Gastrocnemius medialis (tissue), 4 donors: ENCODE measurements around the gene FANCC.

Source experiments
- POLR2A ChIP-seq, 2 donors: fragments of 450-650 bp; IDR thresholded peaks; one replicate each; pipeline ENCODE4 v1.6.1; 2017; ENCODE audit warnings: antibody characterized with exemption in 2 of 2, mild to moderate bottlenecking in 2 of 2, moderate library complexity in 2 of 2
- TF ChIP-seq, protein P1 (sequence below), 5 experiments: fragments of 450-650 bp in 3 of 5; fragments of 200-600 bp in 2 of 5; sonication (generic) in 2 of 5; IDR thresholded peaks in 4 of 5; conservative IDR thresholded peaks in 1 of 5; 1 replicate in 4 of 5; 2 replicates in 1 of 5; pipeline ENCODE4 v1.5.1; 2016 to 2019; ENCODE audit warnings: antibody characterized with exemption in 5 of 5, mild to moderate bottlenecking in 3 of 5, moderate library complexity in 3 of 5

DNA sequence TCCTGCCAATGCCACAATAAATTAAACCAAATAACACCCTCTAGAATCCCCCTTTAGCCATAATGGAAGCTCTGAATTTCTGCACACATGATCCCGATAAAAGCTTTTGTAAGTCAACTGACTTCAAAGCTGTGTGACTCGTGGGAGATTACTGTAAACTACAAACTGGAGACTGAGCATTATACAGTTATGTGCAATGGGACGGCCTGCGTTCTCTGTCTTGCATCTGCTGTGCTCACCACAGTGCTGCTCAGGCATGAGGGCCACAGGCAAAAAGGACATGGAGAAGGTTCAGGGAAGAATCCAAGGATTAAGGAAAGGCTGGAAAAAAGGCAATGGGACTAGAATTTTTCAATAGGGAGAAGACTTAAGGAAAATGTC lies 184.2 kb downstream of the FANCC start:
- TF ChIP-seq, protein P1, sequence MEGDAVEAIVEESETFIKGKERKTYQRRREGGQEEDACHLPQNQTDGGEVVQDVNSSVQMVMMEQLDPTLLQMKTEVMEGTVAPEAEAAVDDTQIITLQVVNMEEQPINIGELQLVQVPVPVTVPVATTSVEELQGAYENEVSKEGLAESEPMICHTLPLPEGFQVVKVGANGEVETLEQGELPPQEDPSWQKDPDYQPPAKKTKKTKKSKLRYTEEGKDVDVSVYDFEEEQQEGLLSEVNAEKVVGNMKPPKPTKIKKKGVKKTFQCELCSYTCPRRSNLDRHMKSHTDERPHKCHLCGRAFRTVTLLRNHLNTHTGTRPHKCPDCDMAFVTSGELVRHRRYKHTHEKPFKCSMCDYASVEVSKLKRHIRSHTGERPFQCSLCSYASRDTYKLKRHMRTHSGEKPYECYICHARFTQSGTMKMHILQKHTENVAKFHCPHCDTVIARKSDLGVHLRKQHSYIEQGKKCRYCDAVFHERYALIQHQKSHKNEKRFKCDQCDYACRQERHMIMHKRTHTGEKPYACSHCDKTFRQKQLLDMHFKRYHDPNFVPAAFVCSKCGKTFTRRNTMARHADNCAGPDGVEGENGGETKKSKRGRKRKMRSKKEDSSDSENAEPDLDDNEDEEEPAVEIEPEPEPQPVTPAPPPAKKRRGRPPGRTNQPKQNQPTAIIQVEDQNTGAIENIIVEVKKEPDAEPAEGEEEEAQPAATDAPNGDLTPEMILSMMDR (IDR thresholded peaks at IDR 0.05 in 4 of 5, conservative IDR thresholded peaks at IDR 0.05 in 1 of 5): no peak
- no peak for TF ChIP-seq POLR2A (IDR thresholded peaks at IDR 0.05)
